ENCODE data around the gene SHROOM2.

- TF ChIP-seq POLR2A (IDR thresholded peaks at IDR 0.05): no peak
- no peak for TF ChIP-seq CTCF (IDR thresholded peaks at IDR 0.05)
Measured at GRCh38 chrX:9855561-9856283, 69.5 kb downstream of the SHROOM2 start.

Data from esophagus squamous epithelium (tissue), 4 donors.